WTC11 (cell line): ENCODE measurements around the gene SPOCD1. TPM values are rescaled to one million over a fixed set of nuclear protein-coding genes. Genes with fewer than 3 reads are reported as not detected.

Experiments
- ATAC-seq: fragments of 200-7000 bp; cut with Tn5 transposase; 2 replicates; pipeline ENCODE4 v1.10.0; 2021; ENCODE audit warnings: mild to moderate bottlenecking, moderate library complexity
- CTCF ChIA-PET: fragments of 300-600 bp; sonication (Branson Sonifier 250); formaldehyde crosslinking; loops from one replicate; lab custom pipeline; 2021; ENCODE audit warnings: antibody characterized with exemption; lab: Charles Lee
- POLR2A ChIA-PET: fragments of 350-600 bp; sonication (Branson Sonifier 250); formaldehyde crosslinking; loops from one replicate; lab custom pipeline; 2021; ENCODE audit warnings: antibody characterized with exemption; lab: Charles Lee
- DNase-seq: peaks from one replicate; pipeline ENCODE4 v3.0.0; 2021; ENCODE audit warnings: low spot score
- H3K27ac Mint-ChIP-seq: 2 replicates; pipeline ENCODE4 v1.8.0; 2021; ENCODE audit warnings: mixed read lengths
- H3K27me3 Mint-ChIP-seq: 2 replicates; pipeline ENCODE4 v1.8.0; 2021; ENCODE audit warnings: low read depth, mild to moderate bottlenecking, moderate library complexity, mixed read lengths
- H3K36me3 Mint-ChIP-seq: 2 replicates; pipeline ENCODE4 v1.8.0; 2021; ENCODE audit warnings: mixed read lengths
- H3K4me1 Mint-ChIP-seq: 2 replicates; pipeline ENCODE4 v1.8.0; 2022; ENCODE audit warnings: mixed read lengths
- H3K4me3 Mint-ChIP-seq: 2 replicates; pipeline ENCODE4 v1.8.0; 2021; ENCODE audit warnings: mild to moderate bottlenecking, moderate library complexity, mixed read lengths
- H3K9me3 Mint-ChIP-seq: 2 replicates; pipeline ENCODE4 v1.8.0; 2021; ENCODE audit warnings: mixed read lengths
- CREB1 ChIP-seq: sonication (generic); formaldehyde crosslinking; IDR thresholded peaks from 2 replicates; pipeline ENCODE4 v1.8.0; 2023; ENCODE audit warnings: mild to moderate bottlenecking, missing genetic modification reagents
- CREM ChIP-seq: sonication (generic); formaldehyde crosslinking; IDR thresholded peaks from 2 replicates; pipeline ENCODE4 v1.8.1; 2022; ENCODE audit warnings: mild to moderate bottlenecking, missing genetic modification reagents, moderate library complexity
- ELF4 ChIP-seq: sonication (generic); formaldehyde crosslinking; IDR thresholded peaks from 2 replicates; pipeline ENCODE4 v1.8.1; 2022; ENCODE audit warnings: low read depth, mild to moderate bottlenecking, moderate library complexity, missing genetic modification reagents
- GRHL2 ChIP-seq: fragments of 250-450 bp; sonication (Bioruptor Pico); IDR thresholded peaks from 2 replicates; pipeline ENCODE4 v1.8.0; 2022; ENCODE audit warnings: mild to moderate bottlenecking, moderate library complexity; ENCODE audit not compliant: insufficient replicate concordance, severe bottlenecking
- GTF2I ChIP-seq: fragments of 250-450 bp; sonication (Bioruptor Pico); conservative IDR thresholded peaks from 2 replicates; pipeline ENCODE4 v1.4.0; 2021; ENCODE audit warnings: mild to moderate bottlenecking
- JAZF1 ChIP-seq: fragments of 250-450 bp; sonication (Bioruptor Pico); IDR thresholded peaks from 2 replicates; pipeline ENCODE4 v1.9.0; 2021; ENCODE audit warnings: moderate library complexity, mild to moderate bottlenecking, inconsistent platforms
- RORB ChIP-seq: fragments of 250-450 bp; sonication (Bioruptor Pico); IDR thresholded peaks from 2 replicates; pipeline ENCODE4 v1.9.0; 2021; ENCODE audit warnings: mild to moderate bottlenecking
- TP53 ChIP-seq: sonication (generic); formaldehyde crosslinking; IDR thresholded peaks from 2 replicates; pipeline ENCODE4 v1.8.1; 2023; ENCODE audit warnings: mild to moderate bottlenecking, missing genetic modification reagents
- ZBTB21 ChIP-seq: sonication (generic); formaldehyde crosslinking; IDR thresholded peaks from 2 replicates; pipeline ENCODE4 v1.8.1; 2023; ENCODE audit warnings: mild to moderate bottlenecking, missing genetic modification reagents, borderline replicate concordance
- ZNF219 ChIP-seq: sonication (generic); formaldehyde crosslinking; IDR thresholded peaks from 2 replicates; pipeline ENCODE4 v1.8.0; 2023; ENCODE audit warnings: missing genetic modification reagents, mild to moderate bottlenecking, borderline replicate concordance
- ZNF671 ChIP-seq: fragments of 250-450 bp; sonication (Bioruptor Pico); IDR thresholded peaks from 2 replicates; pipeline ENCODE4 v1.8.0; 2021; ENCODE audit warnings: mild to moderate bottlenecking
- total RNA-seq: library from RNA; stranded (reverse); gene quantifications from 3 replicates; pipeline ENCODE4 v1.2.3, GENCODE V29; 2021
- TF ChIP-seq, protein P1 (sequence below): sonication (generic); formaldehyde crosslinking; conservative IDR thresholded peaks from 2 replicates; pipeline ENCODE4 v1.8.1; 2023; ENCODE audit warnings: mild to moderate bottlenecking, low read depth, missing genetic modification reagents, moderate library complexity
- TF ChIP-seq, protein P2 (sequence below): sonication (generic); formaldehyde crosslinking; IDR thresholded peaks from 2 replicates; pipeline ENCODE4 v1.8.0; 2022; ENCODE audit warnings: missing genetic modification reagents
- TF ChIP-seq, protein P3 (sequence below): sonication (generic); formaldehyde crosslinking; IDR thresholded peaks from 2 replicates; pipeline ENCODE4 v1.8.0; 2022; ENCODE audit warnings: mild to moderate bottlenecking, missing genetic modification reagents
- TF ChIP-seq, protein P4 (sequence below): sonication (generic); formaldehyde crosslinking; IDR thresholded peaks from 2 replicates; pipeline ENCODE4 v1.8.1; 2022; ENCODE audit warnings: missing genetic modification reagents, borderline replicate concordance
- TF ChIP-seq, protein P5 (sequence below): fragments of 250-450 bp; sonication (Bioruptor Pico); IDR thresholded peaks from 2 replicates; pipeline ENCODE4 v1.9.0; 2021; ENCODE audit warnings: mild to moderate bottlenecking
- TF ChIP-seq, protein P6 (sequence below): sonication (generic); formaldehyde crosslinking; IDR thresholded peaks from 2 replicates; pipeline ENCODE4 v1.8.1; 2023; ENCODE audit warnings: mild to moderate bottlenecking, missing genetic modification reagents, borderline replicate concordance

Gene SPOCD1
- total RNA-seq, 1 experiment from 2014 or later, result 3.0 TPM

DNA sequence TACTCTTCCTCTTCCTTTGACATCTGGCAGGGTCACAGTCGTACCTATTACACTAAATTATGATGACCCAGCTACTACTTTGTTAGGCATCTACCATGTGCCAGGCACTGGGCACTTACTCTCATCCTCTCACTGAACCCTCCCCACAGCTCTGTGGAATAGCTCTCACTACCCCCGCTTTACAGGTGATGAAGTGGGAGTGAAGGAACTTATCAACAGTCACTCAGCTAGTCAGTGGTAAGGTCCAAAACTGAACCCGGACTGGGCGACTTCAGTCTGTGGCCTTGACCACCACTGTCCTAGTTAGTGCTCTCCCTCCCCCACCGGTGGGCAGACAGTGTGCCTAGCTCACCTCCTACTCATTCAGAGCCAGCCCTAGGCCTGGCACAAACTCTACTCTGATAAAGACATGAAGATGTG lies 64.0 kb downstream of the SPOCD1 start:
- peaks cover 47% of the 10 kb centered on the region for H3K4me1 Mint-ChIP-seq

DNA sequence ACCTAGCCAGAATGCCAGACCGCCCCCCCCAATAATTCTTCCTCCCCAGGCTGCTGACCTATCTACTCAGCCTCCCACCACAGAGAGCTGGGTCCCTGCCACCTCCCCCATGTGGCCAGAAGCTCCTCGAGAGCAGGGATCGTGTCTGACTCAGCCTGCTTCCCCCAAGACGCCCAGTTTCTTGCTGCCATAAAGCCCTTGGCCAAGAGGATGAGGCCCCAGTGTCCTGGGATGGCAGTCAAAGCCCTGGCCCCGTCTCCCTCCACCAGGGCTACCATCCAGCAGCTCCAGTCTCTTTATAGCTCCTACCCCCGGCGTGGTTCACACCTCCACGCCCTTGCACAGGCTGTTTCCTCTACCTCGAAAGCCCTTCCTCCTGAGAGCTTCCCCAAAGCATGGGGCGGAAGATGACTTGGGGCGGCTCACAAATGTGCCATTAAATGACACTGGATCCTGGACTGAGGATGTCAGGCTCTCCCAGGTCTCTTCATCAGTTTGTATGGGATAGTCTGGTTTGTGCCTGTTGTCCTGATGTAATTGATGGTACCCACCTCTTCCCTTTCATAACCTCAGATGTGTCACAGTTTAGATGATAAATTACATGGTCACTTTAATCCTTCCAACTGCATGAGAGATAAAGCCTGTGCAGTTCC lies 64.8 kb downstream of the SPOCD1 start:
- TF ChIP-seq CREB1, result no peak
- TF ChIP-seq, protein P1, sequence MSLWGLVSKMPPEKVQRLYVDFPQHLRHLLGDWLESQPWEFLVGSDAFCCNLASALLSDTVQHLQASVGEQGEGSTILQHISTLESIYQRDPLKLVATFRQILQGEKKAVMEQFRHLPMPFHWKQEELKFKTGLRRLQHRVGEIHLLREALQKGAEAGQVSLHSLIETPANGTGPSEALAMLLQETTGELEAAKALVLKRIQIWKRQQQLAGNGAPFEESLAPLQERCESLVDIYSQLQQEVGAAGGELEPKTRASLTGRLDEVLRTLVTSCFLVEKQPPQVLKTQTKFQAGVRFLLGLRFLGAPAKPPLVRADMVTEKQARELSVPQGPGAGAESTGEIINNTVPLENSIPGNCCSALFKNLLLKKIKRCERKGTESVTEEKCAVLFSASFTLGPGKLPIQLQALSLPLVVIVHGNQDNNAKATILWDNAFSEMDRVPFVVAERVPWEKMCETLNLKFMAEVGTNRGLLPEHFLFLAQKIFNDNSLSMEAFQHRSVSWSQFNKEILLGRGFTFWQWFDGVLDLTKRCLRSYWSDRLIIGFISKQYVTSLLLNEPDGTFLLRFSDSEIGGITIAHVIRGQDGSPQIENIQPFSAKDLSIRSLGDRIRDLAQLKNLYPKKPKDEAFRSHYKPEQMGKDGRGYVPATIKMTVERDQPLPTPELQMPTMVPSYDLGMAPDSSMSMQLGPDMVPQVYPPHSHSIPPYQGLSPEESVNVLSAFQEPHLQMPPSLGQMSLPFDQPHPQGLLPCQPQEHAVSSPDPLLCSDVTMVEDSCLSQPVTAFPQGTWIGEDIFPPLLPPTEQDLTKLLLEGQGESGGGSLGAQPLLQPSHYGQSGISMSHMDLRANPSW, result no peak
- TF ChIP-seq, protein P2, sequence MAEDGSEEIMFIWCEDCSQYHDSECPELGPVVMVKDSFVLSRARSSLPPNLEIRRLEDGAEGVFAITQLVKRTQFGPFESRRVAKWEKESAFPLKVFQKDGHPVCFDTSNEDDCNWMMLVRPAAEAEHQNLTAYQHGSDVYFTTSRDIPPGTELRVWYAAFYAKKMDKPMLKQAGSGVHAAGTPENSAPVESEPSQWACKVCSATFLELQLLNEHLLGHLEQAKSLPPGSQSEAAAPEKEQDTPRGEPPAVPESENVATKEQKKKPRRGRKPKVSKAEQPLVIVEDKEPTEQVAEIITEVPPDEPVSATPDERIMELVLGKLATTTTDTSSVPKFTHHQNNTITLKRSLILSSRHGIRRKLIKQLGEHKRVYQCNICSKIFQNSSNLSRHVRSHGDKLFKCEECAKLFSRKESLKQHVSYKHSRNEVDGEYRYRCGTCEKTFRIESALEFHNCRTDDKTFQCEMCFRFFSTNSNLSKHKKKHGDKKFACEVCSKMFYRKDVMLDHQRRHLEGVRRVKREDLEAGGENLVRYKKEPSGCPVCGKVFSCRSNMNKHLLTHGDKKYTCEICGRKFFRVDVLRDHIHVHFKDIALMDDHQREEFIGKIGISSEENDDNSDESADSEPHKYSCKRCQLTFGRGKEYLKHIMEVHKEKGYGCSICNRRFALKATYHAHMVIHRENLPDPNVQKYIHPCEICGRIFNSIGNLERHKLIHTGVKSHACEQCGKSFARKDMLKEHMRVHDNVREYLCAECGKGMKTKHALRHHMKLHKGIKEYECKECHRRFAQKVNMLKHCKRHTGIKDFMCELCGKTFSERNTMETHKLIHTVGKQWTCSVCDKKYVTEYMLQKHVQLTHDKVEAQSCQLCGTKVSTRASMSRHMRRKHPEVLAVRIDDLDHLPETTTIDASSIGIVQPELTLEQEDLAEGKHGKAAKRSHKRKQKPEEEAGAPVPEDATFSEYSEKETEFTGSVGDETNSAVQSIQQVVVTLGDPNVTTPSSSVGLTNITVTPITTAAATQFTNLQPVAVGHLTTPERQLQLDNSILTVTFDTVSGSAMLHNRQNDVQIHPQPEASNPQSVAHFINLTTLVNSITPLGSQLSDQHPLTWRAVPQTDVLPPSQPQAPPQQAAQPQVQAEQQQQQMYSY (CRISPR knock-in tag), result peak; percentile 78
- ChIA-PET CTCF (interaction anchor here (0.8 to 14.7 kb wide), 5 partner anchors 10 to 81 kb away, joined by 4 to 179 read pairs (median 13); no protein-coding TSS in a partner anchor), POLR2A (interaction anchor here (1.1 kb wide), 1 partner anchor 16 kb away, joined by 3 read pairs; no protein-coding TSS in a partner anchor)
- peaks cover 56% of the 10 kb centered on the region for H3K4me1 Mint-ChIP-seq
- no peaks in the 10 kb centered on the region; the same call in 1 of the 2 replicates for H3K27me3 Mint-ChIP-seq
- no peak for DNase-seq
- H3K27ac Mint-ChIP-seq, result no peak overlapping the region
- ATAC-seq, result no peak
- H3K4me3 Mint-ChIP-seq, result no peak overlapping the region
- H3K9me3 Mint-ChIP-seq, result no peaks in the 10 kb centered on the region
- no peaks in the 10 kb centered on the region for H3K36me3 Mint-ChIP-seq

More for the DNA sequence above, 64.0 kb downstream of the SPOCD1 start:
- no peak for TF ChIP-seq GRHL2 (CRISPR knock-in tag)
- TF ChIP-seq, protein P3, sequence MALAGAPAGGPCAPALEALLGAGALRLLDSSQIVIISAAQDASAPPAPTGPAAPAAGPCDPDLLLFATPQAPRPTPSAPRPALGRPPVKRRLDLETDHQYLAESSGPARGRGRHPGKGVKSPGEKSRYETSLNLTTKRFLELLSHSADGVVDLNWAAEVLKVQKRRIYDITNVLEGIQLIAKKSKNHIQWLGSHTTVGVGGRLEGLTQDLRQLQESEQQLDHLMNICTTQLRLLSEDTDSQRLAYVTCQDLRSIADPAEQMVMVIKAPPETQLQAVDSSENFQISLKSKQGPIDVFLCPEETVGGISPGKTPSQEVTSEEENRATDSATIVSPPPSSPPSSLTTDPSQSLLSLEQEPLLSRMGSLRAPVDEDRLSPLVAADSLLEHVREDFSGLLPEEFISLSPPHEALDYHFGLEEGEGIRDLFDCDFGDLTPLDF (CRISPR knock-in tag), result no peak
- TF ChIP-seq RORB (CRISPR knock-in tag), result no peak
- no peak for TF ChIP-seq ZNF219
- TF ChIP-seq, protein P4, sequence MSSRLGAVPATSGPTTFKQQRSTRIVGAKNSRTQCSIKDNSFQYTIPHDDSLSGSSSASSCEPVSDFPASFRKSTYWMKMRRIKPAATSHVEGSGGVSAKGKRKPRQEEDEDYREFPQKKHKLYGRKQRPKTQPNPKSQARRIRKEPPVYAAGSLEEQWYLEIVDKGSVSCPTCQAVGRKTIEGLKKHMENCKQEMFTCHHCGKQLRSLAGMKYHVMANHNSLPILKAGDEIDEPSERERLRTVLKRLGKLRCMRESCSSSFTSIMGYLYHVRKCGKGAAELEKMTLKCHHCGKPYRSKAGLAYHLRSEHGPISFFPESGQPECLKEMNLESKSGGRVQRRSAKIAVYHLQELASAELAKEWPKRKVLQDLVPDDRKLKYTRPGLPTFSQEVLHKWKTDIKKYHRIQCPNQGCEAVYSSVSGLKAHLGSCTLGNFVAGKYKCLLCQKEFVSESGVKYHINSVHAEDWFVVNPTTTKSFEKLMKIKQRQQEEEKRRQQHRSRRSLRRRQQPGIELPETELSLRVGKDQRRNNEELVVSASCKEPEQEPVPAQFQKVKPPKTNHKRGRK (CRISPR knock-in tag), result no peak
- TF ChIP-seq JAZF1 (CRISPR knock-in tag), result no peak
- no peak for TF ChIP-seq CREM (CRISPR knock-in tag)
- TF ChIP-seq, protein P5, sequence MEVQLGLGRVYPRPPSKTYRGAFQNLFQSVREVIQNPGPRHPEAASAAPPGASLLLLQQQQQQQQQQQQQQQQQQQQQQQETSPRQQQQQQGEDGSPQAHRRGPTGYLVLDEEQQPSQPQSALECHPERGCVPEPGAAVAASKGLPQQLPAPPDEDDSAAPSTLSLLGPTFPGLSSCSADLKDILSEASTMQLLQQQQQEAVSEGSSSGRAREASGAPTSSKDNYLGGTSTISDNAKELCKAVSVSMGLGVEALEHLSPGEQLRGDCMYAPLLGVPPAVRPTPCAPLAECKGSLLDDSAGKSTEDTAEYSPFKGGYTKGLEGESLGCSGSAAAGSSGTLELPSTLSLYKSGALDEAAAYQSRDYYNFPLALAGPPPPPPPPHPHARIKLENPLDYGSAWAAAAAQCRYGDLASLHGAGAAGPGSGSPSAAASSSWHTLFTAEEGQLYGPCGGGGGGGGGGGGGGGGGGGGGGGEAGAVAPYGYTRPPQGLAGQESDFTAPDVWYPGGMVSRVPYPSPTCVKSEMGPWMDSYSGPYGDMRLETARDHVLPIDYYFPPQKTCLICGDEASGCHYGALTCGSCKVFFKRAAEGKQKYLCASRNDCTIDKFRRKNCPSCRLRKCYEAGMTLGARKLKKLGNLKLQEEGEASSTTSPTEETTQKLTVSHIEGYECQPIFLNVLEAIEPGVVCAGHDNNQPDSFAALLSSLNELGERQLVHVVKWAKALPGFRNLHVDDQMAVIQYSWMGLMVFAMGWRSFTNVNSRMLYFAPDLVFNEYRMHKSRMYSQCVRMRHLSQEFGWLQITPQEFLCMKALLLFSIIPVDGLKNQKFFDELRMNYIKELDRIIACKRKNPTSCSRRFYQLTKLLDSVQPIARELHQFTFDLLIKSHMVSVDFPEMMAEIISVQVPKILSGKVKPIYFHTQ (CRISPR knock-in tag), result no peak
- no peak for TF ChIP-seq GTF2I (CRISPR knock-in tag)
- TF ChIP-seq ZNF671, result no peak
- TF ChIP-seq, protein P6, sequence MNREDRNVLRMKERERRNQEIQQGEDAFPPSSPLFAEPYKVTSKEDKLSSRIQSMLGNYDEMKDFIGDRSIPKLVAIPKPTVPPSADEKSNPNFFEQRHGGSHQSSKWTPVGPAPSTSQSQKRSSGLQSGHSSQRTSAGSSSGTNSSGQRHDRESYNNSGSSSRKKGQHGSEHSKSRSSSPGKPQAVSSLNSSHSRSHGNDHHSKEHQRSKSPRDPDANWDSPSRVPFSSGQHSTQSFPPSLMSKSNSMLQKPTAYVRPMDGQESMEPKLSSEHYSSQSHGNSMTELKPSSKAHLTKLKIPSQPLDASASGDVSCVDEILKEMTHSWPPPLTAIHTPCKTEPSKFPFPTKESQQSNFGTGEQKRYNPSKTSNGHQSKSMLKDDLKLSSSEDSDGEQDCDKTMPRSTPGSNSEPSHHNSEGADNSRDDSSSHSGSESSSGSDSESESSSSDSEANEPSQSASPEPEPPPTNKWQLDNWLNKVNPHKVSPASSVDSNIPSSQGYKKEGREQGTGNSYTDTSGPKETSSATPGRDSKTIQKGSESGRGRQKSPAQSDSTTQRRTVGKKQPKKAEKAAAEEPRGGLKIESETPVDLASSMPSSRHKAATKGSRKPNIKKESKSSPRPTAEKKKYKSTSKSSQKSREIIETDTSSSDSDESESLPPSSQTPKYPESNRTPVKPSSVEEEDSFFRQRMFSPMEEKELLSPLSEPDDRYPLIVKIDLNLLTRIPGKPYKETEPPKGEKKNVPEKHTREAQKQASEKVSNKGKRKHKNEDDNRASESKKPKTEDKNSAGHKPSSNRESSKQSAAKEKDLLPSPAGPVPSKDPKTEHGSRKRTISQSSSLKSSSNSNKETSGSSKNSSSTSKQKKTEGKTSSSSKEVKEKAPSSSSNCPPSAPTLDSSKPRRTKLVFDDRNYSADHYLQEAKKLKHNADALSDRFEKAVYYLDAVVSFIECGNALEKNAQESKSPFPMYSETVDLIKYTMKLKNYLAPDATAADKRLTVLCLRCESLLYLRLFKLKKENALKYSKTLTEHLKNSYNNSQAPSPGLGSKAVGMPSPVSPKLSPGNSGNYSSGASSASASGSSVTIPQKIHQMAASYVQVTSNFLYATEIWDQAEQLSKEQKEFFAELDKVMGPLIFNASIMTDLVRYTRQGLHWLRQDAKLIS, result no peak
- TF ChIP-seq ZBTB21 (CRISPR knock-in tag), result no peak
- TF ChIP-seq ELF4, result no peak
- no peak for TF ChIP-seq TP53 (CRISPR knock-in tag)
- Mint-ChIP-seq H3K36me3 (no peaks in the 10 kb centered on the region), H3K27me3 (no peaks in the 10 kb centered on the region; the same call in 1 of the 2 replicates), H3K9me3 (no peaks in the 10 kb centered on the region), H3K4me3 (no peak overlapping the region), H3K27ac (0 out of 2 replicates have a peak overlapping the region, but pooled peaks have one; percentile 9)
- CTCF ChIA-PET, result interaction anchor here (1.7 to 14.7 kb wide), 5 partner anchors 9 to 82 kb away, joined by 5 to 179 read pairs (median 13); partner anchors contain the start of gene ADGRB2
- no peak for DNase-seq
- POLR2A ChIA-PET, result no interaction called here
- ATAC-seq, result no peak
